SK-N-MC (cell line): ENCODE data around the gene GCK.

Source experiments
- EZH2 ChIP-seq: fragments of 200-600 bp; sonication (generic); IDR thresholded peaks from one replicate; pipeline ENCODE4 v1.6.1; 2017; ENCODE audit warnings: antibody characterized with exemption
- POLR2AphosphoS5 ChIP-seq: IDR thresholded peaks from 2 replicates; pipeline ENCODE4 v1.6.1; 2012; ENCODE audit warnings: mild to moderate bottlenecking, low read depth, low read length, borderline replicate concordance

- TF ChIP-seq POLR2AphosphoS5 (peak; percentile 77), EZH2 (no peak)
Observed at GRCh38 chr7:44123190-44124003, 65.8 kb downstream of the GCK start, which contains the start of gene POLD2.
